HCT116 (cell line): ENCODE results near the gene CTDSPL2. TPM values are rescaled to one million over a fixed set of nuclear protein-coding genes. Genes with fewer than 3 reads are reported as not detected.
A peak's percentile ranks its signal among the peaks of the same experiment; 100 is the strongest.

Experiments
- ATAC-seq: fragments of 200-7000 bp; cut with Tn5 transposase; 2 replicates; pipeline ENCODE4 v1.9.1; 2020; ENCODE audit warnings: mild to moderate bottlenecking, moderate library complexity
- BruUV-seq: library from RNA; stranded (reverse); fragments of 400-500 nt; replicated peaks from 2 replicates; lab custom pipeline; 2021; lab: Mats Ljungman, UMichigan
- CTCF ChIA-PET: fragments of 300-600 bp; sonication (Branson Sonifier 250); formaldehyde crosslinking; loops from one replicate; lab custom pipeline; 2021; ENCODE audit warnings: antibody characterized with exemption; lab: Charles Lee
- POLR2A ChIA-PET: fragments of 300-600, 350-600 bp; sonication (Branson Sonifier 250); formaldehyde crosslinking; loops from one replicate; lab custom pipeline; 2021; ENCODE audit warnings: antibody characterized with exemption; lab: Charles Lee
- RAD21 ChIA-PET, 2 experiments: fragments of 300-600 bp; sonication (Branson Sonifier 250); formaldehyde crosslinking; loops; one replicate each; lab custom pipeline; 2023; ENCODE audit warnings: low total read pairs in 2 of 2; ENCODE audit not compliant: uncharacterized antibody in 2 of 2, unreplicated experiment in 2 of 2, low non-redundant PET in 1 of 2; lab: Charles Lee
- DNase-seq: peaks from one replicate; pipeline ENCODE4 v3.0.0-alpha.2; 2010; ENCODE audit warnings: low read depth, low spot score
- H2AFZ ChIP-seq: fragments of 200-600 bp; shearing (Covaris generic), sonication (generic); 2 replicates; pipeline ENCODE4 v1.6.1; 2017; ENCODE audit warnings: low read depth, mixed run types, mixed read lengths, antibody characterized with exemption, low read length; ENCODE audit not compliant: poor library complexity, severe bottlenecking
- H3K27ac ChIP-seq: 2 replicates; pipeline ENCODE4 v1.5.1; 2012; ENCODE audit warnings: low read depth, low read length
- H3K27me3 ChIP-seq: fragments of 200-600 bp; sonication (generic); 2 replicates; pipeline ENCODE4 v1.6.1; 2016; ENCODE audit warnings: mixed run types, low read length, mixed read lengths; ENCODE audit not compliant: insufficient read depth
- H3K36me3 ChIP-seq, 2 experiments: fragments of 200-500 bp in 1 of 2; fragments of 200-600 bp in 1 of 2; sonication (Bioruptor generic) in 1 of 2; sonication (generic) in 1 of 2; 2 replicates each; pipeline versions ENCODE4 v1.5.1 to v1.6.1; 2014 to 2016; ENCODE audit warnings: low read length in 2 of 2, inconsistent platforms in 1 of 2, mixed read lengths in 1 of 2, mixed run types in 1 of 2; ENCODE audit not compliant: insufficient read depth in 2 of 2, control insufficient read depth in 1 of 2
- H3K4me1 ChIP-seq, 2 experiments: fragments of 200-600 bp in 1 of 2; sonication (generic) in 1 of 2; 2 replicates each; pipeline versions ENCODE4 v1.5.1 to v1.6.1; 2012 to 2017; ENCODE audit warnings: low read length in 2 of 2, inconsistent platforms in 1 of 2, mild to moderate bottlenecking in 1 of 2, mixed read lengths in 1 of 2, mixed run types in 1 of 2, moderate library complexity in 1 of 2; ENCODE audit not compliant: insufficient read depth in 2 of 2, control insufficient read depth in 1 of 2
- H3K4me2 ChIP-seq: fragments of 200-600 bp; sonication (generic); 2 replicates; pipeline ENCODE4 v1.6.1; 2017; ENCODE audit warnings: mixed run types, low read length, mixed read lengths
- H3K4me3 ChIP-seq, 2 experiments: fragments of 200-600 bp in 1 of 2; sonication (generic) in 1 of 2; replicated peaks in 1 of 2; 2 replicates each; pipeline ENCODE4 v1.5.1; 2011 to 2016; ENCODE audit warnings: low read length in 2 of 2, control low read depth in 1 of 2, low read depth in 1 of 2, mild to moderate bottlenecking in 1 of 2, mixed read lengths in 1 of 2, mixed run types in 1 of 2
- H3K79me2 ChIP-seq: fragments of 200-600 bp; sonication (generic); 2 replicates; pipeline ENCODE4 v1.6.1; 2017; ENCODE audit warnings: mild to moderate bottlenecking, mixed run types, low read length, moderate library complexity, mixed read lengths; ENCODE audit not compliant: insufficient read depth
- H3K9ac ChIP-seq: fragments of 200-600 bp; sonication (generic); 2 replicates; pipeline ENCODE4 v1.6.1; 2016; ENCODE audit warnings: low read length, mixed read lengths
- H3K9me2 ChIP-seq: fragments of 200-600 bp; sonication (generic), shearing (Covaris generic); 2 replicates; pipeline ENCODE4 v1.6.1; 2017; ENCODE audit warnings: mixed run types, mild to moderate bottlenecking, moderate library complexity; ENCODE audit not compliant: insufficient read depth
- H3K9me3 ChIP-seq, 2 experiments: fragments of 200-500 bp in 1 of 2; fragments of 200-600 bp in 1 of 2; sonication (Bioruptor generic) in 1 of 2; sonication (generic) in 1 of 2; 2 replicates each; pipeline ENCODE4 v1.6.1; 2014 to 2017; ENCODE audit warnings: low read length in 2 of 2, mixed read lengths in 2 of 2, inconsistent platforms in 1 of 2, low read depth in 1 of 2, mild to moderate bottlenecking in 1 of 2, mixed run types in 1 of 2, moderate library complexity in 1 of 2; ENCODE audit not compliant: control insufficient read depth in 1 of 2, insufficient read depth in 1 of 2
- H4K20me1 ChIP-seq: fragments of 200-600 bp; sonication (generic), shearing (Covaris generic); 2 replicates; pipeline ENCODE4 v1.6.1; 2017; ENCODE audit warnings: mixed run types, mild to moderate bottlenecking, moderate library complexity; ENCODE audit not compliant: insufficient read depth
- CEBPB ChIP-seq: IDR thresholded peaks from 2 replicates; pipeline ENCODE4 v1.6.1; 2012; ENCODE audit warnings: low read depth
- EGR1 ChIP-seq: IDR thresholded peaks from 2 replicates; pipeline ENCODE4 v1.6.1; 2012; ENCODE audit warnings: low read depth
- FOSL1 ChIP-seq: IDR thresholded peaks from 2 replicates; pipeline ENCODE4 v1.6.1; 2012; ENCODE audit warnings: low read depth
- POLR2A ChIP-seq: IDR thresholded peaks from 2 replicates; pipeline ENCODE4 v1.7.0; 2011; ENCODE audit warnings: borderline replicate concordance; ENCODE audit not compliant: insufficient read depth, insufficient read length; ENCODE audit errors: extremely low read depth
- RAD21 ChIP-seq: IDR thresholded peaks from 2 replicates; pipeline ENCODE4 v1.6.1; 2012; ENCODE audit warnings: low read depth, mild to moderate bottlenecking
- SIN3A ChIP-seq: IDR thresholded peaks from 2 replicates; pipeline ENCODE4 v1.6.1; 2012; ENCODE audit warnings: low read depth
- SP1 ChIP-seq: IDR thresholded peaks from 2 replicates; pipeline ENCODE4 v1.6.1; 2012; ENCODE audit warnings: low read depth
- SRF ChIP-seq: IDR thresholded peaks from 2 replicates; pipeline ENCODE4 v1.6.1; 2012; ENCODE audit warnings: low read depth
- TCF7L2 ChIP-seq: IDR thresholded peaks from 2 replicates; pipeline ENCODE4 v1.7.0; 2011; ENCODE audit warnings: borderline replicate concordance, inconsistent platforms; ENCODE audit not compliant: insufficient read depth, insufficient read length; ENCODE audit errors: extremely low read depth
- YY1 ChIP-seq: IDR thresholded peaks from 2 replicates; pipeline ENCODE4 v1.6.1; 2011; ENCODE audit warnings: low read length, low read depth, moderate library complexity, mild to moderate bottlenecking; ENCODE audit not compliant: insufficient replicate concordance; ENCODE audit errors: extremely low read depth
- ZFX ChIP-seq: fragments of 450-650 bp; IDR thresholded peaks from 2 replicates; pipeline ENCODE4 v1.6.1; 2017
- ZNF274 ChIP-seq: fragments of 200-500 bp; sonication (Bioruptor generic); IDR thresholded peaks from 2 replicates; pipeline ENCODE4 v1.6.1; 2014; ENCODE audit warnings: mild to moderate bottlenecking, low read depth, low read length, inconsistent platforms
- intact Hi-C: fragments of 100-400 bp; cut with micrococcal nuclease; formaldehyde crosslinking; loops from 2 replicates; pipeline ENCODE4 v1.10.0; 2022
- total RNA-seq: library from RNA; stranded (reverse); gene quantifications from one replicate; pipeline ENCODE4 v1.2.1, GENCODE V29; 2021; ENCODE audit not compliant: unreplicated experiment
- TF ChIP-seq, protein P1 (sequence below): IDR thresholded peaks from 2 replicates; pipeline ENCODE4 v1.6.1; 2012; ENCODE audit warnings: low read depth
- TF ChIP-seq, protein P2 (sequence below), 3 experiments: fragments of 200-600 bp in 1 of 3; sonication (generic) in 1 of 3; IDR thresholded peaks in 2 of 3; conservative IDR thresholded peaks in 1 of 3; 2 replicates each; pipeline ENCODE4 v1.5.1; 2012 to 2017; ENCODE audit warnings: low read depth in 2 of 3, low read length in 2 of 3, antibody characterized with exemption in 1 of 3, borderline replicate concordance in 1 of 3, control low read depth in 1 of 3, mild to moderate bottlenecking in 1 of 3, mixed read lengths in 1 of 3, mixed run types in 1 of 3, moderate library complexity in 1 of 3; ENCODE audit not compliant: insufficient read depth in 1 of 3
- TF ChIP-seq, protein P3 (sequence below): IDR thresholded peaks from 2 replicates; pipeline ENCODE4 v1.6.1; 2012

The CTDSPL2 gene
- total RNA-seq, 1 experiment from 2014 or later: 56.0 TPM

DNA sequence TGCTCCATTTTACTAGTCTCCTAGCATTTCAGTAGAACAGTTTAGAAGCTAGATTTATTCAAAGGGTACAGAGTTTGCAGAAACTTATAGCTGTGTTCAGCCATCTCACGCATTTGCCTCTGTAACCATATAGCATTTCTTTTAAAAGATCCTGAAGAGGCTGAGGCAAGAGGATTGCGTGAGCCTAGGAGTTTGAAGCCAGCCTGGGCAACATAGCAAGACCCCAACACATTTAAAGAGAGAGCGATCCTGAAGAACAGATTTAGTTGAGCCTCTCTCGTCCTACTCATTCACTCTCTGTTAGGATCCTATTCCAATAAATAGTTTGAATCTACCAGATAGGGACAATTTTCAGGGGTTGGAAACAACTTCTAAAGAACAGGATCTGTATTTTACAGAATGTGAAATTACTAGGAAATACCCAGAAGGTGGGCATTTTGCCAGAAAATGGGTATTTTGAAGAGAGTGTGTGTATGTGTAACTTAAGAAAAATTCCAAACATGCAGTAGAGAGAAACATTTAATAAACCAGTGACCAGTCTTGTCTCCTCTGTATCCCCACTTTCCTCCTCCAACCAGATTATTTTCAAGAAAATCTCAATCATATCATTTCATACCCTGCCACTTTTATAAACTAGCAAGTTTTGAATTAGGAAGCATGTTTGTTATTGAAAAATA, 114.0 kb downstream of the CTDSPL2 start:
- Histone ChIP-seq H3K27ac (no peak overlapping the region), H3K9ac (peak overlapping the region; percentile 9; the same call in 1 of the 2 replicates), H3K4me3 (no peak overlapping the region), H3K9me3 (no peaks in the 10 kb centered on the region), H2AFZ (no peak overlapping the region), H4K20me1 (peaks cover 51% of the 10 kb centered on the region; the same call in 1 of the 2 replicates), H3K4me1 (peaks cover 4 to 21% of the 10 kb centered on the region in 2 experiments; a peak in 3 of 4 replicates), H3K27me3 (no peaks in the 10 kb centered on the region), H3K9me2 (no peaks in the 10 kb centered on the region)
- CTCF ChIA-PET: no interaction called here
- POLR2A ChIA-PET: no interaction called here
- no TSS peak for BruUV-seq
- ATAC-seq (no peak), DNase-seq (no peak)
- TF ChIP-seq SIN3A: no peak
- TF ChIP-seq, protein P1, sequence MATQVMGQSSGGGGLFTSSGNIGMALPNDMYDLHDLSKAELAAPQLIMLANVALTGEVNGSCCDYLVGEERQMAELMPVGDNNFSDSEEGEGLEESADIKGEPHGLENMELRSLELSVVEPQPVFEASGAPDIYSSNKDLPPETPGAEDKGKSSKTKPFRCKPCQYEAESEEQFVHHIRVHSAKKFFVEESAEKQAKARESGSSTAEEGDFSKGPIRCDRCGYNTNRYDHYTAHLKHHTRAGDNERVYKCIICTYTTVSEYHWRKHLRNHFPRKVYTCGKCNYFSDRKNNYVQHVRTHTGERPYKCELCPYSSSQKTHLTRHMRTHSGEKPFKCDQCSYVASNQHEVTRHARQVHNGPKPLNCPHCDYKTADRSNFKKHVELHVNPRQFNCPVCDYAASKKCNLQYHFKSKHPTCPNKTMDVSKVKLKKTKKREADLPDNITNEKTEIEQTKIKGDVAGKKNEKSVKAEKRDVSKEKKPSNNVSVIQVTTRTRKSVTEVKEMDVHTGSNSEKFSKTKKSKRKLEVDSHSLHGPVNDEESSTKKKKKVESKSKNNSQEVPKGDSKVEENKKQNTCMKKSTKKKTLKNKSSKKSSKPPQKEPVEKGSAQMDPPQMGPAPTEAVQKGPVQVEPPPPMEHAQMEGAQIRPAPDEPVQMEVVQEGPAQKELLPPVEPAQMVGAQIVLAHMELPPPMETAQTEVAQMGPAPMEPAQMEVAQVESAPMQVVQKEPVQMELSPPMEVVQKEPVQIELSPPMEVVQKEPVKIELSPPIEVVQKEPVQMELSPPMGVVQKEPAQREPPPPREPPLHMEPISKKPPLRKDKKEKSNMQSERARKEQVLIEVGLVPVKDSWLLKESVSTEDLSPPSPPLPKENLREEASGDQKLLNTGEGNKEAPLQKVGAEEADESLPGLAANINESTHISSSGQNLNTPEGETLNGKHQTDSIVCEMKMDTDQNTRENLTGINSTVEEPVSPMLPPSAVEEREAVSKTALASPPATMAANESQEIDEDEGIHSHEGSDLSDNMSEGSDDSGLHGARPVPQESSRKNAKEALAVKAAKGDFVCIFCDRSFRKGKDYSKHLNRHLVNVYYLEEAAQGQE: no peak
- no peak for TF ChIP-seq SRF
- TF ChIP-seq ZNF274: no peak
- TF ChIP-seq TCF7L2: no peak
- no peak for TF ChIP-seq ZFX
- TF ChIP-seq, protein P2, sequence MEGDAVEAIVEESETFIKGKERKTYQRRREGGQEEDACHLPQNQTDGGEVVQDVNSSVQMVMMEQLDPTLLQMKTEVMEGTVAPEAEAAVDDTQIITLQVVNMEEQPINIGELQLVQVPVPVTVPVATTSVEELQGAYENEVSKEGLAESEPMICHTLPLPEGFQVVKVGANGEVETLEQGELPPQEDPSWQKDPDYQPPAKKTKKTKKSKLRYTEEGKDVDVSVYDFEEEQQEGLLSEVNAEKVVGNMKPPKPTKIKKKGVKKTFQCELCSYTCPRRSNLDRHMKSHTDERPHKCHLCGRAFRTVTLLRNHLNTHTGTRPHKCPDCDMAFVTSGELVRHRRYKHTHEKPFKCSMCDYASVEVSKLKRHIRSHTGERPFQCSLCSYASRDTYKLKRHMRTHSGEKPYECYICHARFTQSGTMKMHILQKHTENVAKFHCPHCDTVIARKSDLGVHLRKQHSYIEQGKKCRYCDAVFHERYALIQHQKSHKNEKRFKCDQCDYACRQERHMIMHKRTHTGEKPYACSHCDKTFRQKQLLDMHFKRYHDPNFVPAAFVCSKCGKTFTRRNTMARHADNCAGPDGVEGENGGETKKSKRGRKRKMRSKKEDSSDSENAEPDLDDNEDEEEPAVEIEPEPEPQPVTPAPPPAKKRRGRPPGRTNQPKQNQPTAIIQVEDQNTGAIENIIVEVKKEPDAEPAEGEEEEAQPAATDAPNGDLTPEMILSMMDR (IDR thresholded peaks at IDR 0.05 in 2 of 3, conservative IDR thresholded peaks at IDR 0.05 in 1 of 3; ENCODE audit: borderline replicate concordance in 1 of 3, insufficient read depth in 1 of 3, low read depth in 2 of 3, low read length in 2 of 3): no peak
- no peak for TF ChIP-seq POLR2A
- no peak for TF ChIP-seq CEBPB
- TF ChIP-seq EGR1: no peak
- TF ChIP-seq, protein P3, sequence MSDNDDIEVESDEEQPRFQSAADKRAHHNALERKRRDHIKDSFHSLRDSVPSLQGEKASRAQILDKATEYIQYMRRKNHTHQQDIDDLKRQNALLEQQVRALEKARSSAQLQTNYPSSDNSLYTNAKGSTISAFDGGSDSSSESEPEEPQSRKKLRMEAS: no peak
- no peak for TF ChIP-seq YY1
- no peak for TF ChIP-seq SP1
- no peak for TF ChIP-seq FOSL1
- TF ChIP-seq RAD21: no peak
- TF ChIP-seq, all 23 proteins: peak for 0
- Histone ChIP-seq H3K4me2 (no peak overlapping the region), H3K36me3 (peaks cover 6 to 38% of the 10 kb centered on the region in 2 experiments), H3K79me2 (peaks cover 93% of the 10 kb centered on the region)
- RAD21 ChIA-PET: no interaction called here
- intact Hi-C loops: no loop called here
